ENCODE results near the gene OR56A1. TPM values are rescaled to one million over a fixed set of nuclear protein-coding genes. Genes with fewer than 3 reads are reported as not detected.

OR56A1 gene
- total RNA-seq, 1 experiment from 2014 or later: not detected

DNA sequence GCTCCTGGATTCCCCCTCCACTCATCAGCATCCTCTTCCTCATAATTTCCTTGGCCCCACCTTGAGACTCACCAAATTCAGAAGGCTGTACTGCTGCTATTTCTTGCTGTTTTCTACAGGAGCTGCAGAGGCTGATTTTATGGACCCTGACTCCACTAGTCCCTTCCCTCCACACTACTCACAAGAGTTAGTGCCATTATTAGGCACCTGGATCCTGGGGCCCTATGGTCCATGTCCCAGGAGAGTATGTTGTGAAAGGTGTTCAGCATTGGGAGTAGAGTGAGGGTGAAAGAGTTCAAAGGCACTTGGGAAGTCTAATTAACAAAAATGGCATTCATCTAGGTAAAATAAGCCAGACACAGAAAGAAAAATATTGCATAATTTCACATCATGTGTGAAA, 23.7 kb downstream of the OR56A1 start, which contains the start of gene OR56A4:
Gene OR56A4 (minus strand): TSS at position 101 of the 400 bp plus-strand sequence. CDS start 3,954 bp downstream, outside the sequence.
- H3K4me3 Mint-ChIP-seq (ENCODE audit: unreplicated experiment): no peak within 1 kb of the TSS
- no peaks in the 10 kb centered on the region for H3K9me3 Mint-ChIP-seq (ENCODE audit: unreplicated experiment)
- ChIA-PET POLR2A (no interaction called here), CTCF (no interaction called here)
- H3K27ac Mint-ChIP-seq (ENCODE audit: unreplicated experiment): no peak within 1 kb of the TSS
- no peak within 1 kb of the TSS for H3K4me3 ChIP-seq (ENCODE audit: low read depth, low read length)
- H3K27me3 Mint-ChIP-seq (ENCODE audit: insufficient read depth, unreplicated experiment): peaks cover 25% of the 10 kb centered on the region
- BruUV-seq (replicated peaks): no TSS peak
- intact Hi-C loops (cut with micrococcal nuclease; ENCODE audit: unreplicated experiment): no loop called here
- no peaks in the 10 kb centered on the region for H3K4me1 Mint-ChIP-seq (ENCODE audit: low read depth, unreplicated experiment)
- no peak for DNase-seq
- TF ChIP-seq, protein P1, sequence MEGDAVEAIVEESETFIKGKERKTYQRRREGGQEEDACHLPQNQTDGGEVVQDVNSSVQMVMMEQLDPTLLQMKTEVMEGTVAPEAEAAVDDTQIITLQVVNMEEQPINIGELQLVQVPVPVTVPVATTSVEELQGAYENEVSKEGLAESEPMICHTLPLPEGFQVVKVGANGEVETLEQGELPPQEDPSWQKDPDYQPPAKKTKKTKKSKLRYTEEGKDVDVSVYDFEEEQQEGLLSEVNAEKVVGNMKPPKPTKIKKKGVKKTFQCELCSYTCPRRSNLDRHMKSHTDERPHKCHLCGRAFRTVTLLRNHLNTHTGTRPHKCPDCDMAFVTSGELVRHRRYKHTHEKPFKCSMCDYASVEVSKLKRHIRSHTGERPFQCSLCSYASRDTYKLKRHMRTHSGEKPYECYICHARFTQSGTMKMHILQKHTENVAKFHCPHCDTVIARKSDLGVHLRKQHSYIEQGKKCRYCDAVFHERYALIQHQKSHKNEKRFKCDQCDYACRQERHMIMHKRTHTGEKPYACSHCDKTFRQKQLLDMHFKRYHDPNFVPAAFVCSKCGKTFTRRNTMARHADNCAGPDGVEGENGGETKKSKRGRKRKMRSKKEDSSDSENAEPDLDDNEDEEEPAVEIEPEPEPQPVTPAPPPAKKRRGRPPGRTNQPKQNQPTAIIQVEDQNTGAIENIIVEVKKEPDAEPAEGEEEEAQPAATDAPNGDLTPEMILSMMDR (IDR thresholded peaks at IDR 0.05; ENCODE audit: insufficient read depth in 1 of 2, low read depth in 1 of 2, low read length in 1 of 2, severe bottlenecking in 1 of 2, unreplicated experiment in 1 of 2): no peak
- no peaks in the 10 kb centered on the region for H3K27me3 ChIP-seq (replicated peaks; ENCODE audit: control insufficient read depth, insufficient read depth, low read length)
- no peaks in the 10 kb centered on the region for H3K9me3 ChIP-seq
- no peaks in the 10 kb centered on the region for H3K4me1 ChIP-seq
- H3K36me3 ChIP-seq (ENCODE audit: control insufficient read depth, insufficient read depth, low read length): no peaks in the 10 kb centered on the region
- no peaks in the 10 kb centered on the region for H3K36me3 Mint-ChIP-seq (ENCODE audit: insufficient read depth, unreplicated experiment)

- Mint-ChIP-seq H3K4me1 (ENCODE audit: low read depth, unreplicated experiment) (no peaks in the 10 kb centered on the region), H3K36me3 (ENCODE audit: insufficient read depth, unreplicated experiment) (no peaks in the 10 kb centered on the region), H3K27me3 (ENCODE audit: insufficient read depth, unreplicated experiment) (peaks cover 25% of the 10 kb centered on the region), H3K9me3 (ENCODE audit: unreplicated experiment) (no peaks in the 10 kb centered on the region), H3K4me3 (ENCODE audit: unreplicated experiment) (no peak overlapping the region), H3K27ac (ENCODE audit: unreplicated experiment) (no peak overlapping the region)
- DNase-seq: no peak
- POLR2A ChIA-PET: no interaction called here
- TF ChIP-seq, protein P1 (IDR thresholded peaks at IDR 0.05; ENCODE audit: insufficient read depth in 1 of 2, low read depth in 1 of 2, low read length in 1 of 2, severe bottlenecking in 1 of 2, unreplicated experiment in 1 of 2): no peak
- BruUV-seq (replicated peaks): no TSS peak
- intact Hi-C loops (cut with micrococcal nuclease; ENCODE audit: unreplicated experiment): no loop called here
- Histone ChIP-seq H3K4me3 (ENCODE audit: low read depth, low read length) (no peak overlapping the region), H3K27me3 (replicated peaks; ENCODE audit: control insufficient read depth, insufficient read depth, low read length) (no peaks in the 10 kb centered on the region), H3K4me1 (no peaks in the 10 kb centered on the region), H3K36me3 (ENCODE audit: control insufficient read depth, insufficient read depth, low read length) (no peaks in the 10 kb centered on the region), H3K9me3 (no peaks in the 10 kb centered on the region)
- CTCF ChIA-PET: no interaction called here
Measured at GRCh38 chr11:6006395-6006794, 24.2 kb downstream of the OR56A1 start.

DNA sequence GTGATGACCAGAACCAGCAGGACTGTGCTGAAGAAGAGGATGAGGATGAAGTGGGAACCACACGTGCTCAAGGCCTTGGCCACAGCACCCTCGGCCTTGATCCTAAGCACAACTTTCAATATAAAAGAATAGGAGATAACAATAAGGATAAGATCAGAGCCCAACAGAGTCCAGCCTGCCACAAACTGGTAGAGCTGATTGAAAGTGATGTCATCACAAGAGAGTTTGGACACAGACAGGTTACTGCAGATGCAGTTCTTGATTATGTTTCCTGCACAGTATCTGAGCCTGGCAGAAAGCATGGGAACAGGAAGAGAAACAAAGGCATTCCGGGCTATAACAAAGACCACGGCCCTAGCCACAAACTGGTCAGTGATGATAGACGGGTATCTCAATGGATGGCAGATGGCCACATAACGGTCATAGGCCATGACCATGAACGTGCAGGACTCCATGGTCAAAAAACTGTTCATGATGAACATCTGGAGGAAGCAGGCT, 28.3 kb downstream of the OR56A1 start:
- ChIA-PET POLR2A (no interaction called here), CTCF (no interaction called here)
- TF ChIP-seq, protein P1 (IDR thresholded peaks at IDR 0.05; ENCODE audit: insufficient read depth in 1 of 2, low read depth in 1 of 2, low read length in 1 of 2, severe bottlenecking in 1 of 2, unreplicated experiment in 1 of 2): no peak
- Histone ChIP-seq H3K36me3 (ENCODE audit: control insufficient read depth, insufficient read depth, low read length) (no peaks in the 10 kb centered on the region), H3K9me3 (no peaks in the 10 kb centered on the region), H3K27me3 (replicated peaks; ENCODE audit: control insufficient read depth, insufficient read depth, low read length) (no peaks in the 10 kb centered on the region), H3K4me3 (ENCODE audit: low read depth, low read length) (no peak overlapping the region), H3K4me1 (no peaks in the 10 kb centered on the region)
- DNase-seq: no peak
- intact Hi-C loops (cut with micrococcal nuclease; ENCODE audit: unreplicated experiment): no loop called here
- no peaks in the 10 kb centered on the region for H3K4me1 Mint-ChIP-seq (ENCODE audit: low read depth, unreplicated experiment)
- H3K9me3 Mint-ChIP-seq (ENCODE audit: unreplicated experiment): no peaks in the 10 kb centered on the region
- BruUV-seq (replicated peaks): no TSS peak
- H3K27ac Mint-ChIP-seq (ENCODE audit: unreplicated experiment): no peak overlapping the region
- peaks cover 30% of the 10 kb centered on the region for H3K27me3 Mint-ChIP-seq (ENCODE audit: insufficient read depth, unreplicated experiment)
- H3K4me3 Mint-ChIP-seq (ENCODE audit: unreplicated experiment): no peak overlapping the region
- no peaks in the 10 kb centered on the region for H3K36me3 Mint-ChIP-seq (ENCODE audit: insufficient read depth, unreplicated experiment)
